K562 treated with DMSO at 1 percent for 48 hours (cell line): Measurements from ENCODE around the gene FBXO21. TPM values are rescaled to one million over a fixed set of nuclear protein-coding genes. Genes with fewer than 3 reads are reported as not detected.

Experiments used
- total RNA-seq: library from RNA; unstranded; fragments of 300-600 nt; gene quantifications from 2 replicates; pipeline ENCODE4 v1.2.3, GENCODE V29; 2022; ENCODE audit warnings: low replicate concordance; ENCODE audit errors: extremely low read depth

Gene FBXO21
- total RNA-seq = not detected in 2 replicates

DNA sequence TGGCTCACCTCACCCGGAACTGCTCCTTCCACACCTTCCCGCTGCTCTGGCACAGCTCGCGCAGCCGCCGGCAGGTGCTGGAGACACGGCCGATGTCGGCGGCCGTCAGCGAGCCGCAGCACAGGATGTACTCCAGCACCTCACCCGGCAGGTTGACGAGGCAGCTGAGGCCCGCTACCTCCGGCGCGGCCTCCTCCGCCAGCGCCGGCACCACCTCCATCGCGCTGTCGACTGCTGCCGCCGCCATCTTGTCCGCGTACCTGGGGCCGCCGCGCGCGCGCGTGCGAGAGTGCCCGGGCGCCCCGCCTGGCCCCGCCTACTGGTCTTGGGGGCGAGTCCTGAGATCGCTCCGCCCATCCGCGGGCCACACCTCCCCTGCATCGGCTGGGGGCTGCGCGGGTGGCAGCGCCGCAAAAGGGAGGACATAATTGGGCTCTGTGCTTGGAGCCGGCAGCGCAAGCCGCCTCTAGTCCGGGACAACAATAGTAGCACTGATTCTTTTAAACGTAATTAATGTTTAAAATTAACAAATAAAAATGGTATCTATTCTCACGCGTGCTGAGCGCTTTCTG is at the start of gene FBXO21:
Gene FBXO21, minus strand, starts transcription at position 261 of the 572 bp plus-strand sequence. Its CDS starts 14 bp downstream, at position 247.

Other genes starting within 250 kb of the FBXO21 start
- gene TESC, start 91.1 kb downstream of the FBXO21 start, total RNA-seq = not detected in 2 replicates
- not detected in 2 replicates for gene NOS1, start 171.2 kb upstream of the FBXO21 start, total RNA-seq